ENCODE measurements around the gene NRSN2. TPM values are rescaled to one million over a fixed set of nuclear protein-coding genes. Genes with fewer than 3 reads are reported as not detected.

NRSN2 gene
- total RNA-seq, 6 experiments from 2014 or later: 61.1 to 76.6 (median 65.4) TPM

GRCh38 chr20:301886-302848, 44.7 kb upstream of the NRSN2 start:
- no peak for DNase-seq
- H3K9me3 Mint-ChIP-seq: no peaks in the 10 kb centered on the region
- H3K27me3 Mint-ChIP-seq (ENCODE audit: insufficient read depth): no peaks in the 10 kb centered on the region; the same call in 1 of the 2 replicates
- H3K27ac Mint-ChIP-seq: no peak overlapping the region
- peaks cover 35% of the 10 kb centered on the region for H3K4me1 Mint-ChIP-seq (ENCODE audit: low read depth)
- no peak for TF ChIP-seq CTCF (IDR thresholded peaks at IDR 0.05)
- H3K36me3 Mint-ChIP-seq (ENCODE audit: low read depth): peaks cover 23% of the 10 kb centered on the region
- no peak overlapping the region for H3K4me3 Mint-ChIP-seq

GRCh38 chr20:305745-306144, 41.2 kb upstream of the NRSN2 start:
- Mint-ChIP-seq H3K27me3 (ENCODE audit: insufficient read depth) (peaks cover 2% of the 10 kb centered on the region; the same call in 1 of the 2 replicates), H3K4me3 (no peak overlapping the region), H3K36me3 (ENCODE audit: low read depth) (no peaks in the 10 kb centered on the region; the same call in 1 of the 2 replicates), H3K4me1 (ENCODE audit: low read depth) (peaks cover 44% of the 10 kb centered on the region), H3K9me3 (no peaks in the 10 kb centered on the region), H3K27ac (no peak overlapping the region)
- no peak for DNase-seq
- TF ChIP-seq CTCF (IDR thresholded peaks at IDR 0.05): no peak

- H3K4me3 Mint-ChIP-seq: no peak overlapping the region
- H3K4me1 Mint-ChIP-seq (ENCODE audit: low read depth): peaks cover 38% of the 10 kb centered on the region
- no peaks in the 10 kb centered on the region for H3K9me3 Mint-ChIP-seq
- TF ChIP-seq CTCF (IDR thresholded peaks at IDR 0.05): no peak
- H3K27ac Mint-ChIP-seq: 0 out of 2 replicates have a peak overlapping the region, but pooled peaks have one; percentile 90
- H3K36me3 Mint-ChIP-seq (ENCODE audit: low read depth): no peaks in the 10 kb centered on the region
- no peak for DNase-seq
- H3K27me3 Mint-ChIP-seq (ENCODE audit: insufficient read depth): peaks cover 5% of the 10 kb centered on the region; the same call in 1 of the 2 replicates
Observed at GRCh38 chr20:308427-309038, 38.4 kb upstream of the NRSN2 start.

- 0 out of 2 replicates have a peak, but pooled peaks have one; percentile 9 for TF ChIP-seq CTCF (IDR thresholded peaks at IDR 0.05)
- H3K9me3 Mint-ChIP-seq: no peaks in the 10 kb centered on the region
- H3K27ac Mint-ChIP-seq: peak overlapping the region; percentile 90
- no peaks in the 10 kb centered on the region for H3K36me3 Mint-ChIP-seq (ENCODE audit: low read depth)
- H3K4me3 Mint-ChIP-seq: peak overlapping the region; percentile 76
- H3K4me1 Mint-ChIP-seq (ENCODE audit: low read depth): peaks cover 44% of the 10 kb centered on the region
- no peak for DNase-seq
- H3K27me3 Mint-ChIP-seq (ENCODE audit: insufficient read depth): peaks cover 5% of the 10 kb centered on the region; the same call in 1 of the 2 replicates
Observed at GRCh38 chr20:309306-309840, 37.5 kb upstream of the NRSN2 start.

GRCh38 chr20:309841-310644, 36.9 kb upstream of the NRSN2 start:
- Mint-ChIP-seq H3K27me3 (ENCODE audit: insufficient read depth) (peaks cover 5% of the 10 kb centered on the region; the same call in 1 of the 2 replicates), H3K36me3 (ENCODE audit: low read depth) (no peaks in the 10 kb centered on the region), H3K4me1 (ENCODE audit: low read depth) (peaks cover 44% of the 10 kb centered on the region), H3K9me3 (no peaks in the 10 kb centered on the region), H3K27ac (peak overlapping the region; percentile 90), H3K4me3 (peak overlapping the region; percentile 76)
- no peak for TF ChIP-seq CTCF (IDR thresholded peaks at IDR 0.05)
- DNase-seq: peak; percentile 98
